Esophagus muscularis mucosa (tissue), 4 donors: Measurements from ENCODE around the gene ECE1.

ENCODE experiments used
- EP300 ChIP-seq: sonication (generic); formaldehyde crosslinking; IDR thresholded peaks from one replicate; pipeline ENCODE4 v1.6.1; 2017; ENCODE audit warnings: antibody characterized with exemption
- POLR2A ChIP-seq: fragments of 450-650 bp; IDR thresholded peaks from one replicate; pipeline ENCODE4 v1.6.1; 2017; ENCODE audit warnings: antibody characterized with exemption, moderate library complexity, mild to moderate bottlenecking, low read depth
- POLR2AphosphoS5 ChIP-seq, 2 donors: sonication (generic); formaldehyde crosslinking; IDR thresholded peaks; one replicate each; pipeline ENCODE4 v1.6.1; 2017; ENCODE audit warnings: antibody characterized with exemption in 2 of 2
- TF ChIP-seq, protein P1 (sequence below), 3 experiments: fragments of 200-600 bp in 2 of 3; fragments of 450-650 bp in 1 of 3; sonication (generic) in 2 of 3; IDR thresholded peaks; one replicate each; pipeline ENCODE4 v1.5.1; 2017 to 2019; ENCODE audit warnings: antibody characterized with exemption in 3 of 3, mild to moderate bottlenecking in 2 of 3, moderate library complexity in 1 of 3

- TF ChIP-seq, protein P1, sequence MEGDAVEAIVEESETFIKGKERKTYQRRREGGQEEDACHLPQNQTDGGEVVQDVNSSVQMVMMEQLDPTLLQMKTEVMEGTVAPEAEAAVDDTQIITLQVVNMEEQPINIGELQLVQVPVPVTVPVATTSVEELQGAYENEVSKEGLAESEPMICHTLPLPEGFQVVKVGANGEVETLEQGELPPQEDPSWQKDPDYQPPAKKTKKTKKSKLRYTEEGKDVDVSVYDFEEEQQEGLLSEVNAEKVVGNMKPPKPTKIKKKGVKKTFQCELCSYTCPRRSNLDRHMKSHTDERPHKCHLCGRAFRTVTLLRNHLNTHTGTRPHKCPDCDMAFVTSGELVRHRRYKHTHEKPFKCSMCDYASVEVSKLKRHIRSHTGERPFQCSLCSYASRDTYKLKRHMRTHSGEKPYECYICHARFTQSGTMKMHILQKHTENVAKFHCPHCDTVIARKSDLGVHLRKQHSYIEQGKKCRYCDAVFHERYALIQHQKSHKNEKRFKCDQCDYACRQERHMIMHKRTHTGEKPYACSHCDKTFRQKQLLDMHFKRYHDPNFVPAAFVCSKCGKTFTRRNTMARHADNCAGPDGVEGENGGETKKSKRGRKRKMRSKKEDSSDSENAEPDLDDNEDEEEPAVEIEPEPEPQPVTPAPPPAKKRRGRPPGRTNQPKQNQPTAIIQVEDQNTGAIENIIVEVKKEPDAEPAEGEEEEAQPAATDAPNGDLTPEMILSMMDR (IDR thresholded peaks at IDR 0.05) = no peak
- TF ChIP-seq POLR2A (no peak), POLR2AphosphoS5 (IDR thresholded peaks at IDR 0.05) (no peak), EP300 (no peak)
These were observed 114.3 kb downstream of the ECE1 start for GRCh38 chr1:21175670-21176581.
